ENCODE measurements around the gene HBS1L.

HBS1L gene

GRCh38 chr6:134918418-134918961 lies 136.1 kb downstream of the HBS1L start:
- no peak for DNase-seq (ENCODE audit: low read depth, low spot score)

- DNase-seq (ENCODE audit: low read depth, low spot score) = no peak
Measured at GRCh38 chr6:134911547-134911946, 143.1 kb downstream of the HBS1L start.

- no peak for DNase-seq (ENCODE audit: low read depth, low spot score)
Measured at GRCh38 chr6:134910593-134910935, 144.1 kb downstream of the HBS1L start.

All from activated naive CD8-positive, alpha-beta T cell treated with anti-CD3 and anti-CD28 coated beads, Interleukin-2, amount 50 U/mL, for 16 hours (primary cell).